Measurements from ENCODE around the gene FAM110D. TPM values are rescaled to one million over a fixed set of nuclear protein-coding genes. Genes with fewer than 3 reads are reported as not detected.

FAM110D gene
- total and polyA plus RNA-seq, 2 of the 8 experiments (the other 6 are each of a cell fraction or from before 2014, with no cell fraction given): 0.21 to 0.48 TPM

GRCh38 chr1:26109229-26110164, 49.4 kb upstream of the FAM110D start (continued):
- TF ChIP-seq SP2 (IDR thresholded peaks at IDR 0.05; ENCODE audit: low read length) (no peak), CEBPB (IDR thresholded peaks at IDR 0.05; ENCODE audit: low read depth, low read length) (no peak), JUND (IDR thresholded peaks at IDR 0.05; ENCODE audit: low read length) (no peak), GTF2F1 (IDR thresholded peaks at IDR 0.05; ENCODE audit: borderline replicate concordance, low read depth, low read length) (no peak), TCF12 (IDR thresholded peaks at IDR 0.05; ENCODE audit: low read depth, low read length) (no peak), GABPA (IDR thresholded peaks at IDR 0.05; ENCODE audit: borderline replicate concordance, insufficient read depth, low read length) (no peak), KDM5A (IDR thresholded peaks at IDR 0.05; ENCODE audit: low read length) (no peak), KDM1A (IDR thresholded peaks at IDR 0.05; ENCODE audit: borderline replicate concordance, low read length) (no peak)
- TF ChIP-seq, protein P1, sequence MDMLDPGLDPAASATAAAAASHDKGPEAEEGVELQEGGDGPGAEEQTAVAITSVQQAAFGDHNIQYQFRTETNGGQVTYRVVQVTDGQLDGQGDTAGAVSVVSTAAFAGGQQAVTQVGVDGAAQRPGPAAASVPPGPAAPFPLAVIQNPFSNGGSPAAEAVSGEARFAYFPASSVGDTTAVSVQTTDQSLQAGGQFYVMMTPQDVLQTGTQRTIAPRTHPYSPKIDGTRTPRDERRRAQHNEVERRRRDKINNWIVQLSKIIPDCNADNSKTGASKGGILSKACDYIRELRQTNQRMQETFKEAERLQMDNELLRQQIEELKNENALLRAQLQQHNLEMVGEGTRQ (IDR thresholded peaks at IDR 0.05; ENCODE audit: low read length): no peak
